Fibroblast of the conjunctiva (primary cell): ENCODE results near the gene TUBA1C.
"Not testable (repeated sequence)": the region's sequence is repeated elsewhere in the genome, so short reads cannot be mapped to it uniquely, and the experiment has no call there.

Source experiments
- DNase-seq: peaks from one replicate; pipeline ENCODE4 v3.0.0-alpha.2; 2010; ENCODE audit warnings: low read depth

The TUBA1C gene

DNA sequence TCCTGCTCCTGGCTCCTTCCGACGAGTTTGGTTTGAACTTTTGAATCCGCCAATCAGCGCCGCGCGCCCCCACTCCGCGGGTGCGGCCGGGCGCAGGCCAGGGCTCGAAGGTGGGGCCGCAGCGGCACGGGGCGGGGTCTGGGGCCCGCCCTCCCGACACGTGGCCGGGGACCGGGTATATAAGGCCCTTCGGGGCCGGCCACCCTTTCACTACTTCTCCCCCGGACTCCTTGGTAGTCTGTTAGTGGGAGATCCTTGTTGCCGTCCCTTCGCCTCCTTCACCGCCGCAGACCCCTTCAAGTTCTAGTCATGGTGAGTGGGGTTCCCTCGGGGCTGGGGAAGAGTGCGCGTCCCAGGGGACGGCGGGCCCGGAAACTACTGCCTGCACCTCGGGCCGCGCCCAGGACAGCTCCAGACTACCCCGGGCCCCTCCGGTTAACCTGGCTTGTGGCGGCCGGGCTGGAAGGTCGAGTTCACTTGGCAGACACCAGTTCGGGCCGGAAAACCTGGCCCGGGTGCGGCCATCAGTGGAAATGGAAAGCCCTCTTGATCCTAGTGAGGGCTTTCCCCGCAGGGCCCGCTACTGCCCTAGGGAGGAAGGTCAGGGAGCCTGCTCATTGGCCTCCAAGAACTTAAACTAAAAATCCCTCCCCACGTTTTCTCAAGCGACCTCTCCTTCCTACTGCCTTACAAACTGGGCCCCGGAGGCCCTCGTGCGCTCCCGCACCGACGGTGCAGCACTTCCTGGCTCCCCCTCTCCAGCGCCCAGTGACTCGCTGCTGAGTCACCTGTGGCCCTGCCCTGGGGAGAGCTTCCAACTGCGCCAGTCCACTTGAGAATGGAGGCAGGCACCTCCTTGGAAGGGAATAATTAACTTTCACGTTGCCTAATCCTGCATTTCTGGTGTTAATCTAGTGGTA lies at the start of gene TUBA1C:
TUBA1C (plus strand) TSS at position 210 of the 920 bp plus-strand sequence; CDS start at position 310, 100 bp downstream.
- DNase-seq = peak; percentile 91

DNA sequence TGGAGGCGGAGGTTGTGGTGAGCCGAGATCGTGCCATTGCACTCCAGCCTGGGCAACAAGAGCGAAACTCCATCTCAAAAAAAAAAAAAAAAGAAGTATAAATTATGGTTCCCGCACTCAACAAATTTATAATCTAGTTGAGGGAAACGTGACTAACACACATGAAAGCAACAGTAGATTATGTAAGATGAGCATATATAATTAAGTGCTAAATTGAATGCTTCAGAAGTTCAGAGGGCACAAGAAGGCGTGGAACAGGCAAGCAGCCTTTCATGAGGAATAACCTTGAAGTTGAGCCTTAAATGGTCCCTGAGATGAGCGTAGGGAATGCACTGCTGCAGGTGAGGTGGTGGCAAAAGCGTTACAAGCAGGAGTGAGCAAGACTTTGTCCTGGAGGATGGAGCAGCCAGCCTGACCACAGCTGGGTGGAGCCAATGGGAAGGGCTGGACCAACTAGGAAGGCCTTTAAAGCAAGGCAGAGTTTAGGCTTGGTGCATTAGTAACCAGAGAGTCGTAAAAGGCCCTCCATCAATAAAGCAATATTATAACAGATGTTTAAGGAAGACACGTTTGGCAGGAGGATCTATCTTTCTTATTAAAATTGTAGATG lies 45.4 kb upstream of the TUBA1C start:
- no peak for DNase-seq

DNA sequence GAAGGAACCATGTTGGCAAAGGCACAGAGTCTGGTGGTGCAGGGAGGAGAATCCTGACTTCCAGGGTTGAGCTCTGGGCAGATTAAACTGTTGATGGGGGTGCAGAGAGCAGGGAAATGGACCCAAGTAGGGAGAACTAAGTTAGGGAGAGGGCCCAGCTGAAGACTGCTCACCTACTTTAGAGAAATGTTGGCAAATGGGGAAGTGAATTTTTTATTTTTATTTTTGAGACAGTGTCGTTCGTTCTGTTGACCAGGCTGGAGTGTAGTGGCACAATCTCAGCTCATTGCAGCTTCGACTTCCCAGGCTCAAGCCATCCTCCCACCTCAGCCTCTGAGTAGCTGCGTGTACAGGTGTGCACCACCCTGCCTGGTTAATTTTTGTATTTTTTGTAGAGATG lies 43.9 kb upstream of the TUBA1C start:
- DNase-seq = no peak

DNA sequence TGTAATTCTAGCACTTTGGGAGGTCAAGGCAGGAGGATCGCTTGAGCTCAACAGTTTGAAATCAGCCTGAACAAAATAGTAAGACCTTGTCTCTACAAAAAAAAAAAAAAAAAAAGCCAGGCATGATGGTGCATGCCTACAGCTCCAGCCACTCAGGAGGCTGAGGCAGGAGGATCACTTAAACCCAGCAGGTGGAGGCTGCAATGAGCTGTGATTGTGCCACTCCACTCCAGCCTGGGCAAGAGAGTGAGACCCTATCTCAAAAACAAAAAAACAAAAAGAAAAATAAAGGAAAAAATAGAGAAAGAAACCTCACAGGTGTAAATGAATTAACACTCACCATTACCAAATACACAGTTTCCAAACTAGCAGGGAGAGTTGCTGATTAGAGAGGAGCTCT lies 41.8 kb upstream of the TUBA1C start:
- no peak for DNase-seq

DNA sequence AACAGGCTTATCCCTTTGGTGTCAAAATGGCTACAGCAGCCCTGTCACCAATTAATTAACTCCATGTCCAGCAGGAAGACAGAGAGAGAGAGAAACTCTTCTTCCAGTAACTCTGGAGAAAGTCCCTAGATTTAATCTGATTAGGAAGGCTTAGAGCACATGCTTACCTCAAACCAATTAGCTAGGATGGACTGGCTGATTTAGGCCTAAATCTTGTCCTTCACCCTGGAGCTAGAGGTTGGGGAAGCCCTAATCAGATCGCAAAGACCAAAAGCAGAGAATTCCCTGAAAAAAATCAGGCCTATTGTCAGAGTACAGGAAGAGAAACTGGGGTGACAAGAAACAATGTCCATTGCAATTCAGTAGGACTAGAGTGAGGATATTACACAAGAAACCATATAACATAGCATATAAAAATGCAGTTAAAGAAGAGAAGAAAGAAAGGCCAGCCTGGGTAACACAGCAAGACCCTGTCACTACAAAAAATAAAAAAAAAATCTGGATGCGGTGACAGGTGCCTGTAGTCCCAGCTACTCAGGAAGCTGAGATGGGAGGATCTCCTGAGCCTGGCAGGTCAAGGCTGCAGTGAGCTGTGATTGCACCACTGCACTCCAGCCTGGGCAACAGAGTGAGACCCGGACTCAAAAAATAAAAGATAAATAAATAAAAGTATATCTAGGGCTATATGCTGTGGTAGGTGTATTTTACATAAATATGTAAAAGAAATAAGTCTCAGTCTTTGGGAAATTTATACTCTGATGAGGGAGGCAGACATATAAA lies 41.1 kb upstream of the TUBA1C start:
- no peak for DNase-seq

DNA sequence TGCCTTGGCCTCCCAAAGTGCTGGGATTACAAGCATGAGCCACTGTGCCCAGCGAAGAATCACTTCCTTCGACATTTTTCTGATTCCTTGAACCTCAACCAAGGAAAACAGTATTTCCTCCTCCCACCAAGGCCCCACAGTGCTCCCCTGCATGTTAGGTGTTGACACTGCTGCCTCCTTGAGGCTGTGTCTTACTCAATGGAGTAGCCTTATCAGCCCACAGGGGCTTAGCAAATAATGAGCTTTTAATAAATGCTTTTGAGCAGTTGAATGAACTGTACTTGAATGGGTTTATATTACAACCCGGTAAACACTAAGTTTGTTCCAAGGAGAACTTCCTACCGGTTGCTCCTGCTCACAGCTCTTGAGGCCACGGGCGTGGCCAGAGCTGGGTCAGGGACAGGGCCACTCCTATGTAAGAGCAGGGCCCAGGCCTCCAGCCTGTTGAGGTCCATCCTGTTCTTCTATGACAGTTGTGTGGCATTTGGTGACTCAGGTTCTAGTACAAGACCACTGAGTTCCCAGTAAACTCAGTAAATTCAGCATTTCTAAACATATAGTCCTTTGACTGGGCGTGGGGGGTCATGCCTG lies 39.2 kb upstream of the TUBA1C start:
- DNase-seq = no peak

DNA sequence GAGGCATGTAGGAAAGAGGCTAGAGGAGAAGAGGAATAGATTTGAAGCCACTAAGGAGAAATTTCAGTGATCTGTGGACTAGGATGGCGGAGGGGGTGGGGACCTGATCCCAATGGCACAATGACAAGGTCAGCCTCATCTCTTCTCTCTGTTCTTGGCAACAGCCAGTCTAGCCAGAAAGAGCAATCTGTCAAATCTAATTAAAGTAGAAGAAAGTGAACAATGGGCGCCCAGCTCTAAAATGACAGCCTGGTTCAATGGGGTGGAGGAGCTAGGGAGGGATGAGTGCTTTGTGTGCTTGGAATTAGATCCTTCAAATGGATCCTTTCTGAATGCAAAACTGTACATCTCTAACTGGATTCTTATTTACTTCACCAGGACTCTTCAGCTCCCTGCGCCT lies 37.2 kb upstream of the TUBA1C start:
- no peak for DNase-seq

DNA sequence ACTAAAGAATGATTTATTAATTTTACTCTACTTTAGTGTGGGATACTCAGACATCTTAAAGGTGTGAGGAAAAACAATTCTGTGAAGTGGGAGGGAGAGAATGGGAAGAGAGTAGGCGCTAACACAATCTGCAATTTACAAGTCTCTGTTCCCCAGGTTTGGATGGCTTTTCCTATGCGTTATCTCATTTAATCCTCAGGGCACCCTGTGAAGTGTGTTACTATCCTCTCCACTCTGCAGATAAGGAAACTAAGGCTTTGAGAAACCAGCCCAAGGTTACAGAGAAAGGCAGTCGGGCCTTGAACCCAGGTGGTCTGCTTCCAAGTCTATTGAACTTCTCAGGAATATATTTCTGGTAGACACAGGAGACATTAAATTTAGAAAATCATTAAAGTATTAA lies 36.2 kb upstream of the TUBA1C start:
- no peak for DNase-seq

DNA sequence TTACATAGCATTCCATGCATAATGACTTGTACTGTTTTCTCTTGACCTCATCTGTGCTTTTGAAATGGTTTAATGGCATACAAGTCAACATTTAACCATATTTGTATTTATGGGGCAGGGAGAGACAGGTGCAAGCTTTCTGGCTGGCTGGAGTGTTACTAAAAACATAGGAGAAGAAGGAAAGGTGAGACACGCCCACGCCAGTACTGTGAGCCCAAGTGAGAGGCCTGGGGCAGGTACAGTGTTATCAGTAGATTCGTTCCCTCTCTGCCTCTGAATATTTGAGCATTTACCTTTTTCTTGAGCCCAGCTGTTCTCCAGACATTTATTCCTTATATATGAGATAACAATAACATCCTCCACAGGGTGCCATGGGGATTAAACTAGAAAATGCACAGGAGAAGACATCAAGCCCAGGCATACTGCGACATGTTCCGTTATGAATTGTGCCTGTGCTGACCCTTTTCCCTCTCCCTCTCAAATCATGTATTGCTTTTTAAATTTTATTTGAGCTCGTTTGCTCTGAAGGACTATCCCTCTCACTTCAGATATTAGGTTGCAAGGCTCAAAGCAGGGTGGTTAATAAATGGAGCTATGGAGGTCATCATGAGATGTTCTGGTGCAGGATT lies 34.6 kb upstream of the TUBA1C start:
- DNase-seq = no peak

DNA sequence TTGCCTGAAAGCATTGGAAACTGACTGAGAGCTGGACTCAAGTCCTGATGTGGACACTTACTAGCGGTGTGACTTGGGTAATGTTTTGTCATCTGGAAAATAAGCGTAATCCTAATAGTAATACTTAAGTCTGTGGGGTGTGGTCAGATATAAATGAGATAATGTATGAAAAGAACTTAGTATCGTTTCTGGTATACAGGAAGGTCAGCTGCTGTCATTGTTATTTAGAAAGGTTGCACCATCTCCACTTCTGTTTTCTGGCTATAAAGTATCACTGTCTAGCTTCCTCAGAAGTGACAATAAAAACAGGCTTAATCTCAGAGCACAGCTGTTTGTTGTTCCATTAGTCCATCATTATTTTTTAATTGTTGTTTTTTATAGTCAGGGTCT lies 34.1 kb upstream of the TUBA1C start:
- no peak for DNase-seq

DNA sequence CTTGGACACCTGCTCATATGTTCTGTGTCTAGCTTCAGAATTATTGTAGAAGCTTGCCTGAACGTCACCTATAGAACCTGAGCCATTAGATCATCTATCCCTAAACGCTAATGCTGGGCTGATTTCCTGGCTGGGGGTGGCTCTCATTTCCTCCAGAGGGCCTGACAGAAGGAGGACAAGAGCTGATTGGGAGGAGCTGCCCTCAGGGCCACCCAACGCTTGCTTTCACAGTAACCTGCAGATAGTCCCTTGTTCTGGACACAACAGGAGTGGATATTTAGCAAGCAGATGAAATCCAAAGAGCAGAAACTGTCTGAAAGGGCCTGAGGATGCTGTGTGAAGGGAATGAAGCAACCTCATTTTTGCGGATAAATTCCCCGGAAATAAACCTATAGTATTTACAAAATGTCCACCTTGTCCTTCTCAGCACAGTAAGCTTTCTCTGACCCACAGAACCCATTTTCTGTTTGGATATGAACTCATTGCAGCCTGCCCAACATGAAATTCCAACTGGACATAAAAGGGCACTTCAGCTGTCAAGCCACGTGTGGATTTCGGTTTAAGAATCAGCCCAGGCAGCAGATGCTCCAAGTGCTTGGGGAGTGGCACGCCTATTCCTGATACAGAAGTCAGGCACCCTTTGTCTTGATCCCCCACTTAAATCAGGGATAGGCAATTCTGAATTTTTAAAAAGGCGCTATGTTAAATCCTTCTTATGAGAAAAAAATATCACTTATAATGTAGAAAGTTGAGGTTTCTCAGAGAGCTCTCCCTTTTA lies 32.8 kb upstream of the TUBA1C start:
- DNase-seq = no peak

DNA sequence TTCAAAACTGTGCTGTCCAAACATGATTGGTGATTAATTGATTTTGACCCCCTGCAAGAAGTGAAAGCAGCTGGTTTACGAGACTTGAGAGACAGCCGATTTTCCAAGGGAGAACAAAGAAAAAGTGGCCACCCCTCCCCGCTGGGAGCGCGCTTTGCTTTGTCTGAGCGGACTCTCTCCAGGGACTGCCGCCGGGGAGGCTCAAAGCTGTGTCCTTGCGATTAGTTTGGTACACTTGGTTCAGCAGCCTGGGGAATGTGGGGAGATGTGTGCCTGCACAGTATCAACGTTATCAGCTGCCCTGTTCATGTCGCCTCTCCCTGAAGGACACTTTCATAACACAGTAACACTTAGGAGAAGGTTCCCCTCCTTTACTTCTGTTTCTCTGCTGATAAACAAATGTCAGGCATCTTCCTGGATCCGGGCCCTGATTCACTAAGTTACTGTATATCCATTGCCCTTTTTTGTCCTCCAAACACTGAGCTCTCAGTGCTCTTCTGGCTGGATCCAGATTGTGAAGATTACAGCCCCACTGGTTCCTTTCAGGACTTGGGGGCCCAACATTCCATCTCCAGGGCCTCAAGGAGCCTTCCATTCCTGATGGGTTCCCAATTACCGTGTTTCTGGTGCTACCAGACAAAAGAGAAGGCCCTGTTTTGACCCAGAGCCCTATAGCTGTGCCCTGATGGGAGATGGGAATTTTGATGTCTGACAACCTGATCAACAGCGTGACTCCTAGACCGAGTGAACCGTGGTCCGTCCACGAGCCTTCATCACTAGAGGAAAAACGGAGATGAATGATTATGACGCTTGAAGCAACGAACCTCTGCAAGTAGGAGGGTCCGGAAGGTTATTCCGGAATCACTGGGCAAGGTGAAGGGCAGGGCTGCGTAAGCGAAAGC lies 31.7 kb upstream of the TUBA1C start:
- DNase-seq = no peak

DNA sequence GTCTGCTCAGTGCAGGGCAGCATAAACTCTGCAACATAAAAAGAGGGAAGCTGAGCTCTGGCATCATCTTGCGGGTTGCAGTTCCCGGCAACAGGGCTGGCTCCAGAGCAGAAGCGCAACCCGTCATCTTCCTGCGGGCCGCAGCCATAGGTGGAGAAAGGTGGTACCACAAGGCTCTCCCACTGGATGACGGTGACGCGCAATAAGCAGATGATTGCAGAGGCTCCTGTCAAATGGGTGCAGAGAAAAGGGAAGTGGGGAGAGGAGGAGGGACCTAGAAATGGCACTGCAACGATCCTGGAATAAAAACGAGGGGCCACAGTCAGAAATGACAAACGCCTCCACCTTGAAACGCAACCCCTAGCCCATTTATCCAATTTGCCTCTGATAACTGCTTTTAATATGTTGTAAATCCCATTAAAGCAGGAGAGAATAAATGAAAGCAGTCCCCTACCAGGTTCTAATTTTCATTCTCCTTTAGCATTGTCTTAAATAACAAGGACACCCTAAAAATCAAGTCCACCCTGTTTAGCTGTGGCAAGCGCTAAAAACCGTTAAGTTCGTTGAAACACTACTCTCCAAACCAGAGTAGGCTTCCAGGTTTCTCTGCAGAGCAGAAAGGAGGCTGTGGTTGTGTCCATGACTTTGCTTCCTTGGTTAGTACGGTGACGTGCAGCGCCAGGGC lies 30.9 kb upstream of the TUBA1C start:
- no peak for DNase-seq

DNA sequence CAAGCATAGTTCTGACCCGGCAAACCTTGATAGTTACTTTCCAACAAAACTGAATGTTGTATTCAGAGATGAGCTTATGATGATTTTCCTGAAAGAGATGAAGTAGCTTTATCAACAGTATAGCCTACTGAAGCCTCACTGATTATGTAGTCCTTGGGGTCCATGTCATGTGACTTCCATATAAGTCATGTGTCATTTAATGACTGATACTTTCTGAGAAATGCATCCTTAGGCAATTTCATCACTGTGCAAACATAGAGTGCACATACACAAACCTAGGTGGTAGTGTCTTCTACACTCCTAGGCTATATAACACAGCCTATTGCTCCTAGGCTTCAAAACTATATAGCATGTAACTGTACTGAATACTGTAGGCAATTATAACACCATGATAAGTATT lies 28.5 kb upstream of the TUBA1C start:
- DNase-seq = no peak

DNA sequence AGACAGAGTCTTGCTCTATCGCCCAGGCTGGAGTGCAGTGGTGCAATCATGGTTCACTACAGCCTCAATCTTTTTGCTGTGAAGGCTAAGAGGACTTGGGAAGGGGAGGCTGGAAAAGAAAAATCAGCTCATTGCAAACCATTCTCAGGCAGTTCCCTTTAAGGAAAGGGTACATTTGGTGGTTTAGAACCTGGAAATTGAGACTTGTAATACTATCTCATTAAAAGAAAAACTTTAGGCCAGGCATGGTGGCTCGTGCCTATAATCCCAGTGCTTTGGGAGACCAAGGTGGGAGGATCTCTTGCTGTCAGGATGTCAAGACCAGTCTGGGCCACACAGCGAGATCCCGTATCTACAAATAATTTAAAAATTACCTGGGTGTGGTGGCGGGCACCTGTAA lies 21.3 kb upstream of the TUBA1C start:
- DNase-seq = no peak

DNA sequence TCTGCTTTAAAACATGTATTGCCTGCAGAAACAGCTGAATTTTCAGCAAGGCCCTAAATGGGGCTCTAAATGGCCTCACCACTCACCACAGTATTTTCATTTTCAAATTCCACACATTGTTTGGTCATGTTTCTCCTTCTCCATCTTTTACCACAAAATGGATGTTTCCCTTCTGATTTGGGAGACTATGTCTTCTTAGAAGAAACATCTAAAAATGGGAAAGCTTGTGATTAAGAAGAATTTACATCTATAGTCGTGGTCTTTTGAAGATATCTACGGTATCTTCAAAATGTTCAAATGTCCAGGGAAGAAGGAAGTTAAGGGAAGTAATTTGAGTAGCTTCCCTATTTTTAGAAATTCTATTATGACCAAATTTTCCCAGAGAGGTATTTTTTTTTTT lies 20.7 kb upstream of the TUBA1C start:
- no peak for DNase-seq

DNA sequence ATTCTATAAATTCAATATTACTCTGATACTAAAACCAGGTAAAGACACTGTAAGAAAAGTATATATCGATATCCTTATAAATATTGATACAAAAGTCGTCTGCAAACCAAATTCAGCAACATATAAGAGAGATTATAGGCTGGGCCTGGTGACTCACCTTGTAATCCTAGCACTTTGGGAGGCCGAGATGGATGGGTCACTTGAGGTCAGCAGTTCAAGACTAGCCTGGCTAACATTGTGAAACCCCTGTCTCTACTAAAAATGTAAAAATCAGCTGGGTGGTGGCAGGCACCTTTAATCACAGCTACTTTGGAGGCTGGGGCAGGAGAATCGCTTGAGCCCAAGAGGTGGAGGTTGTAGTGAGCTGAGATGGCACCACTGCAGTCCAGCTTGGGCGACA lies 13.5 kb upstream of the TUBA1C start:
- DNase-seq = no peak

DNA sequence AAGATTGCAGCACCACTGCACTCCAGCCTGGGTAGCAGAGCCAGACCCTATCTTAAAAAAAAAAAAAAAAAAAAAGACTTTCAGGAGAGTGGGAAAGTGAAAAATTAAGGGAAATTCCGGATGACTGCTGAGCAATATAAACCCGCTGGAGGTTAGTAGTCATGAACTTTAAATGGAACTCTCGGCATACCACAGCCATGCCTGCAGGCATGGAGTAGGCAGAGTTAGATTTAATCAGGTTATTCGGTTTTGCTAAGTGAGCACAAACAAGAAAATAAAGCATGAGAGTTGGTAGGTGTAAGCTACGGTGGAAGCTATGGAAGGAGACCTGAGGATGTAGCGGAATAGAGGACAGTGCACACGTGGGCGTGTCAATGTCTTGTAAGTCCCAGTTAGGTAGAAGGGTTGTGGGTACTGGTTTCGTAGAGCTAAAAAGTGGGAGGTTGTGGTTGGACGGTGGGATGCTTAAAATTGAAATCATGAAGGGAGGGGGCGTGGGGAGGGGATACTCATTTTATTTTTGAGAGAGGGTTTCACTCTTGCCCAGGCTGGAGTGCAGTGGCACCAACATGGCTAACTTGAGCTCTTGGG lies 11.8 kb upstream of the TUBA1C start:
- DNase-seq = no peak

DNA sequence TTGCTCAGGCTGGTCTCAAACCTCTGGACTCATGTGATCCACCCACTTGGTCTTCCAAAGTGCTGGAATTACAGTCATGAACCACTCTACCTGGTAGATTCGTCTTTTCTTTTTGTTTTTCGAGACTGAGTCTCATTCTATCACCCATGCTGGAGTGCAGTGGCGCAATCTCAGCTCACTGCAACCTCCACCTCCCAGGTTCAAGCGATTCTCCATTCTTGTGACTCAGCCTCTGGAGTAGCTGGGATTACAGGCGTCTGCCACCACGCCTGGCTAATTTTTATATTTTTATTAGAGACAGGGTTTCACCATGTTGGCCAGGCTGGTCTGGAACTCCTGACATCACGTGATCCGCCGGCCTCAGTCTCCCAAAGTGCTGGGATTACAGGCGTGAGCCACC lies 9.4 kb upstream of the TUBA1C start:
- not testable (repeated sequence) for DNase-seq
